ENCODE results near the gene NUDT6. TPM values are rescaled to one million over a fixed set of nuclear protein-coding genes. Genes with fewer than 3 reads are reported as not detected.

NUDT6 gene
- polyA plus RNA-seq, 1 donor: 8.6 TPM

GRCh38 chr4:122900314-122900713 is 22.1 kb downstream of the NUDT6 start:
- Histone ChIP-seq H3K4me3 (ENCODE audit: low read length) (no peak overlapping the region), H3K27ac (ENCODE audit: low read length) (no peak overlapping the region), H3K9me3 (ENCODE audit: control insufficient read depth, low read depth, low read length) (no peaks in the 10 kb centered on the region), H3K4me1 (ENCODE audit: control insufficient read depth, insufficient read depth, low read length) (no peaks in the 10 kb centered on the region), H3K27me3 (ENCODE audit: control insufficient read depth, insufficient read depth, low read length) (no peaks in the 10 kb centered on the region), H3K36me3 (ENCODE audit: control insufficient read depth, insufficient read depth, low read length) (peaks cover 2% of the 10 kb centered on the region)
- no peak for DNase-seq
- WGBS (ENCODE audit: insufficient coverage, low lambda C conversion rate): 94% methylated on average over 3 of the region's 3 CpGs

- Histone ChIP-seq H3K9me3 (ENCODE audit: control insufficient read depth, low read depth, low read length) (no peaks in the 10 kb centered on the region), H3K36me3 (ENCODE audit: control insufficient read depth, insufficient read depth, low read length) (peaks cover under 1% of the 10 kb centered on the region), H3K4me1 (ENCODE audit: control insufficient read depth, insufficient read depth, low read length) (no peaks in the 10 kb centered on the region), H3K4me3 (ENCODE audit: low read length) (no peak overlapping the region), H3K27me3 (ENCODE audit: control insufficient read depth, insufficient read depth, low read length) (no peaks in the 10 kb centered on the region), H3K27ac (ENCODE audit: low read length) (no peak overlapping the region)
- no peak for DNase-seq
- no CpG with 5 or more reads among the region's 7 CpGs for WGBS (ENCODE audit: insufficient coverage, low lambda C conversion rate)
Observed at GRCh38 chr4:122899682-122900081, 22.7 kb downstream of the NUDT6 start.

- H3K36me3 ChIP-seq (ENCODE audit: control insufficient read depth, insufficient read depth, low read length): peaks cover 4% of the 10 kb centered on the region
- 80% methylated on average over 1 of the region's 2 CpGs for WGBS (ENCODE audit: insufficient coverage, low lambda C conversion rate)
- H3K9me3 ChIP-seq (ENCODE audit: control insufficient read depth, low read depth, low read length): no peaks in the 10 kb centered on the region
- H3K27me3 ChIP-seq (ENCODE audit: control insufficient read depth, insufficient read depth, low read length): no peaks in the 10 kb centered on the region
- no peak overlapping the region for H3K4me3 ChIP-seq (ENCODE audit: low read length)
- H3K4me1 ChIP-seq (ENCODE audit: control insufficient read depth, insufficient read depth, low read length): no peaks in the 10 kb centered on the region
- H3K27ac ChIP-seq (ENCODE audit: low read length): no peak overlapping the region
- no peak for DNase-seq
Observed at GRCh38 chr4:122898370-122899150, 23.8 kb downstream of the NUDT6 start.

- H3K4me3 ChIP-seq (ENCODE audit: low read length): no peak overlapping the region
- no CpG with 5 or more reads among the region's 1 CpG for WGBS (ENCODE audit: insufficient coverage, low lambda C conversion rate)
- H3K4me1 ChIP-seq (ENCODE audit: control insufficient read depth, insufficient read depth, low read length): no peaks in the 10 kb centered on the region
- peaks cover 7% of the 10 kb centered on the region for H3K36me3 ChIP-seq (ENCODE audit: control insufficient read depth, insufficient read depth, low read length)
- no peaks in the 10 kb centered on the region for H3K27me3 ChIP-seq (ENCODE audit: control insufficient read depth, insufficient read depth, low read length)
- DNase-seq: no peak
- H3K27ac ChIP-seq (ENCODE audit: low read length): no peak overlapping the region
- no peaks in the 10 kb centered on the region for H3K9me3 ChIP-seq (ENCODE audit: control insufficient read depth, low read depth, low read length)
Observed at GRCh38 chr4:122896270-122896669, 26.1 kb downstream of the NUDT6 start.

GRCh38 chr4:122895336-122895995 is 26.9 kb downstream of the NUDT6 start:
- Histone ChIP-seq H3K4me1 (ENCODE audit: control insufficient read depth, insufficient read depth, low read length) (no peaks in the 10 kb centered on the region), H3K36me3 (ENCODE audit: control insufficient read depth, insufficient read depth, low read length) (peaks cover 7% of the 10 kb centered on the region), H3K9me3 (ENCODE audit: control insufficient read depth, low read depth, low read length) (no peaks in the 10 kb centered on the region), H3K4me3 (ENCODE audit: low read length) (no peak overlapping the region), H3K27me3 (ENCODE audit: control insufficient read depth, insufficient read depth, low read length) (no peaks in the 10 kb centered on the region), H3K27ac (ENCODE audit: low read length) (no peak overlapping the region)
- no CpG with 5 or more reads among the region's 1 CpG for WGBS (ENCODE audit: insufficient coverage, low lambda C conversion rate)
- no peak for DNase-seq

- H3K4me3 ChIP-seq (ENCODE audit: low read length): no peak overlapping the region
- 100% methylated on average over 1 of the region's 3 CpGs for WGBS (ENCODE audit: insufficient coverage, low lambda C conversion rate)
- peaks cover 7% of the 10 kb centered on the region for H3K36me3 ChIP-seq (ENCODE audit: control insufficient read depth, insufficient read depth, low read length)
- H3K4me1 ChIP-seq (ENCODE audit: control insufficient read depth, insufficient read depth, low read length): no peaks in the 10 kb centered on the region
- H3K9me3 ChIP-seq (ENCODE audit: control insufficient read depth, low read depth, low read length): no peaks in the 10 kb centered on the region
- no peaks in the 10 kb centered on the region for H3K27me3 ChIP-seq (ENCODE audit: control insufficient read depth, insufficient read depth, low read length)
- H3K27ac ChIP-seq (ENCODE audit: low read length): no peak overlapping the region
- DNase-seq: no peak
Observed at GRCh38 chr4:122894827-122895226, 27.6 kb downstream of the NUDT6 start.

- Histone ChIP-seq H3K27me3 (ENCODE audit: control insufficient read depth, insufficient read depth, low read length) (no peaks in the 10 kb centered on the region), H3K4me3 (ENCODE audit: low read length) (no peak overlapping the region), H3K9me3 (ENCODE audit: control insufficient read depth, low read depth, low read length) (no peaks in the 10 kb centered on the region), H3K27ac (ENCODE audit: low read length) (no peak overlapping the region), H3K36me3 (ENCODE audit: control insufficient read depth, insufficient read depth, low read length) (peaks cover 9% of the 10 kb centered on the region), H3K4me1 (ENCODE audit: control insufficient read depth, insufficient read depth, low read length) (no peaks in the 10 kb centered on the region)
- no peak for DNase-seq
- WGBS (ENCODE audit: insufficient coverage, low lambda C conversion rate): no CpG with 5 or more reads among the region's 2 CpGs
Observed at GRCh38 chr4:122890147-122890795, 32.1 kb downstream of the NUDT6 start.

- Histone ChIP-seq H3K4me1 (ENCODE audit: control insufficient read depth, insufficient read depth, low read length) (no peaks in the 10 kb centered on the region), H3K36me3 (ENCODE audit: control insufficient read depth, insufficient read depth, low read length) (peaks cover 9% of the 10 kb centered on the region), H3K27ac (ENCODE audit: low read length) (no peak overlapping the region), H3K4me3 (ENCODE audit: low read length) (no peak overlapping the region), H3K9me3 (ENCODE audit: control insufficient read depth, low read depth, low read length) (no peaks in the 10 kb centered on the region), H3K27me3 (ENCODE audit: control insufficient read depth, insufficient read depth, low read length) (no peaks in the 10 kb centered on the region)
- 100% methylated on average over 1 of the region's 1 CpG for WGBS (ENCODE audit: insufficient coverage, low lambda C conversion rate)
- no peak for DNase-seq
Observed at GRCh38 chr4:122889726-122890125, 32.7 kb downstream of the NUDT6 start.

GRCh38 chr4:122884499-122884898 is 37.9 kb downstream of the NUDT6 start:
- Histone ChIP-seq H3K27ac (ENCODE audit: low read length) (no peak overlapping the region), H3K36me3 (ENCODE audit: control insufficient read depth, insufficient read depth, low read length) (peaks cover 3% of the 10 kb centered on the region), H3K4me1 (ENCODE audit: control insufficient read depth, insufficient read depth, low read length) (no peaks in the 10 kb centered on the region), H3K9me3 (ENCODE audit: control insufficient read depth, low read depth, low read length) (no peaks in the 10 kb centered on the region), H3K4me3 (ENCODE audit: low read length) (no peak overlapping the region), H3K27me3 (ENCODE audit: control insufficient read depth, insufficient read depth, low read length) (no peaks in the 10 kb centered on the region)
- no peak for DNase-seq
- 86% methylated on average over 1 of the region's 1 CpG for WGBS (ENCODE audit: insufficient coverage, low lambda C conversion rate)

- DNase-seq: no peak
- Histone ChIP-seq H3K9me3 (ENCODE audit: control insufficient read depth, low read depth, low read length) (no peaks in the 10 kb centered on the region), H3K36me3 (ENCODE audit: control insufficient read depth, insufficient read depth, low read length) (no peaks in the 10 kb centered on the region), H3K27me3 (ENCODE audit: control insufficient read depth, insufficient read depth, low read length) (no peaks in the 10 kb centered on the region), H3K27ac (ENCODE audit: low read length) (no peak overlapping the region), H3K4me1 (ENCODE audit: control insufficient read depth, insufficient read depth, low read length) (no peaks in the 10 kb centered on the region), H3K4me3 (ENCODE audit: low read length) (no peak overlapping the region)
- 75% methylated on average over 1 of the region's 5 CpGs for WGBS (ENCODE audit: insufficient coverage, low lambda C conversion rate)
Observed at GRCh38 chr4:122882857-122883735, 39.3 kb downstream of the NUDT6 start.

Data from large intestine (tissue), 3 donors.